Measurements from ENCODE around the gene LRRC23. TPM values are rescaled to one million over a fixed set of nuclear protein-coding genes. Genes with fewer than 3 reads are reported as not detected.

Gene LRRC23
- polyA plus RNA-seq, 4 donors, result 16.5 to 24.5 (median 18.9) TPM

Other genes with a start within 250 kb of the LRRC23 start
- gene ING4, start 241.7 kb upstream of the LRRC23 start, polyA plus RNA-seq (ENCODE audit: insufficient read length in 4 of 4), result 100 to 1,000 TPM; 112 to 133 (median 122) TPM
- gene ZNF384, start 215.4 kb upstream of the LRRC23 start, polyA plus RNA-seq (ENCODE audit: insufficient read length in 4 of 4), result 100 to 1,000 TPM in 2 of 4 donors, 10 to 100 TPM in 2; 68.1 to 109 (median 90.5) TPM
- 10 to 100 TPM in 3 of 4 donors, 1 to 10 TPM in 1; 8.1 to 16.8 (median 13.5) TPM for gene PIANP, start 204.0 kb upstream of the LRRC23 start, polyA plus RNA-seq (ENCODE audit: insufficient read length in 4 of 4)
- 10 to 100 TPM; 64.0 to 69.6 (median 68.9) TPM for gene COPS7A, start 180.8 kb upstream of the LRRC23 start, polyA plus RNA-seq (ENCODE audit: insufficient read length in 4 of 4)
- 100 to 1,000 TPM; 189 to 246 (median 222) TPM for gene MLF2, start 151.7 kb upstream of the LRRC23 start, polyA plus RNA-seq (ENCODE audit: insufficient read length in 4 of 4)
- gene PTMS, start 138.5 kb upstream of the LRRC23 start, polyA plus RNA-seq (ENCODE audit: insufficient read length in 4 of 4), result 100 to 1,000 TPM; 529 to 841 (median 623) TPM
- 1 to 10 TPM; 1.1 to 2.6 (median 1.5) TPM for gene LAG3, start 132.3 kb upstream of the LRRC23 start, polyA plus RNA-seq (ENCODE audit: insufficient read length in 4 of 4)
- gene CD4, start 115.3 kb upstream of the LRRC23 start, polyA plus RNA-seq (ENCODE audit: insufficient read length in 4 of 4), result 10 to 100 TPM; 28.6 to 39.0 (median 29.5) TPM
- 10 to 100 TPM; 18.9 to 37.7 (median 35.7) TPM for gene GPR162, start 83.0 kb upstream of the LRRC23 start, polyA plus RNA-seq (ENCODE audit: insufficient read length in 4 of 4)
- 10 to 100 TPM; 23.3 to 37.5 (median 35.6) TPM for gene P3H3, start 76.4 kb upstream of the LRRC23 start, polyA plus RNA-seq (ENCODE audit: insufficient read length in 4 of 4)
- gene GNB3, start 63.9 kb upstream of the LRRC23 start, polyA plus RNA-seq (ENCODE audit: insufficient read length in 4 of 4), result 10 to 100 TPM in 2 of 4 donors, 1 to 10 TPM in 2; 3.1 to 12.0 (median 7.9) TPM
- gene CDCA3, start 53.5 kb upstream of the LRRC23 start, polyA plus RNA-seq (ENCODE audit: insufficient read length in 4 of 4), result 10 to 100 TPM; 20.2 to 32.7 (median 26.4) TPM
- 10 to 100 TPM; 58.3 to 73.3 (median 62.3) TPM for gene USP5, start 52.7 kb upstream of the LRRC23 start, polyA plus RNA-seq (ENCODE audit: insufficient read length in 4 of 4)
- 100 to 1,000 TPM; 518 to 618 (median 580) TPM for gene TPI1, start 37.3 kb upstream of the LRRC23 start, polyA plus RNA-seq (ENCODE audit: insufficient read length in 4 of 4)
- gene SPSB2, start 31.5 kb upstream of the LRRC23 start, polyA plus RNA-seq (ENCODE audit: insufficient read length in 4 of 4), result 10 to 100 TPM in 3 of 4 donors, 1 to 10 TPM in 1; 7.8 to 19.8 (median 13.5) TPM
- gene ENO2, start 9.8 kb downstream of the LRRC23 start, polyA plus RNA-seq (ENCODE audit: insufficient read length in 4 of 4), result 10 to 100 TPM in 3 of 4 donors, 1 to 10 TPM in 1; 9.5 to 19.4 (median 14.6) TPM
- 100 to 1,000 TPM in 3 of 4 donors, 10 to 100 TPM in 1; 85.5 to 189 (median 127) TPM for gene ATN1, start 23.1 kb downstream of the LRRC23 start, polyA plus RNA-seq (ENCODE audit: insufficient read length in 4 of 4)
- 1 to 10 TPM in 1 of 4 donors, not detected in 3; 3.6 TPM for gene RNU7-1, start 39.0 kb downstream of the LRRC23 start, polyA plus RNA-seq (ENCODE audit: insufficient read length in 4 of 4)
- gene C12orf57, start 39.2 kb downstream of the LRRC23 start, polyA plus RNA-seq (ENCODE audit: insufficient read length in 4 of 4), result 100 to 1,000 TPM; 141 to 235 (median 165) TPM
- gene PTPN6, start 46.5 kb downstream of the LRRC23 start, polyA plus RNA-seq (ENCODE audit: insufficient read length in 4 of 4), result 10 to 100 TPM; 19.2 to 27.5 (median 24.5) TPM
- gene PHB2, start 65.8 kb downstream of the LRRC23 start, polyA plus RNA-seq (ENCODE audit: insufficient read length in 4 of 4), result 100 to 1,000 TPM; 247 to 313 (median 277) TPM
- 10 to 100 TPM; 42.6 to 49.5 (median 48.1) TPM for gene EMG1, start 66.1 kb downstream of the LRRC23 start, polyA plus RNA-seq (ENCODE audit: insufficient read length in 4 of 4)
- 10 to 100 TPM; 49.7 to 65.7 (median 64.2) TPM for gene LPCAT3, start 113.7 kb downstream of the LRRC23 start, polyA plus RNA-seq (ENCODE audit: insufficient read length in 4 of 4)
- 10 to 100 TPM; 51.9 to 71.0 (median 56.4) TPM for gene C1S, start 155.9 kb downstream of the LRRC23 start, polyA plus RNA-seq (ENCODE audit: insufficient read length in 4 of 4)
- 10 to 100 TPM; 33.6 to 63.4 (median 45.5) TPM for gene C1R, start 187.6 kb downstream of the LRRC23 start, polyA plus RNA-seq (ENCODE audit: insufficient read length in 4 of 4)
- 10 to 100 TPM; 29.5 to 43.1 (median 35.9) TPM for gene C1RL, start 204.4 kb downstream of the LRRC23 start, polyA plus RNA-seq (ENCODE audit: insufficient read length in 4 of 4)
- gene RBP5, start 224.1 kb downstream of the LRRC23 start, polyA plus RNA-seq (ENCODE audit: insufficient read length in 4 of 4), result 10 to 100 TPM; 49.6 to 61.2 (median 58.5) TPM
- 100 to 1,000 TPM in 1 of 4 donors, 10 to 100 TPM in 3; 74.8 to 103 (median 90.9) TPM for gene CLSTN3, start 225.5 kb downstream of the LRRC23 start, polyA plus RNA-seq (ENCODE audit: insufficient read length in 4 of 4)

Data from left renal cortex interstitium (tissue), 4 donors.